Activated CD4-positive, alpha-beta memory T cell treated with anti-CD3 and anti-CD28 coated beads, Interleukin-2, amount 10 ng/mL, durations not matched to agents 7 days and 5 days (primary cell): ENCODE results near the gene GNRH2. TPM values are rescaled to one million over a fixed set of nuclear protein-coding genes. Genes with fewer than 3 reads are reported as not detected.

Source experiments
- total RNA-seq, 2 experiments: library from RNA; stranded (reverse); gene quantifications; one replicate each; pipeline ENCODE4 v1.2.3, GENCODE V29; 2021

Gene GNRH2
- total RNA-seq, 2 experiments from 2014 or later = 2.3 to 3.0 TPM

Other genes with a start within 250 kb of the GNRH2 start
- gene CPXM1, start 243.0 kb upstream of the GNRH2 start, total RNA-seq = under 1 TPM; 0.20 to 0.33 TPM
- not detected for gene C20orf141, start 228.6 kb upstream of the GNRH2 start, total RNA-seq
- gene TMEM239, start 227.3 kb upstream of the GNRH2 start, total RNA-seq = not detected
- gene PCED1A, start 203.0 kb upstream of the GNRH2 start, total RNA-seq = 10 to 100 TPM; 25.0 to 25.7 TPM
- gene VPS16, start 202.9 kb upstream of the GNRH2 start, total RNA-seq = 10 to 100 TPM; 49.7 to 53.0 TPM
- 10 to 100 TPM; 66.9 to 71.5 TPM for gene PTPRA, start 170.1 kb upstream of the GNRH2 start, total RNA-seq
- gene MRPS26, start 2.4 kb downstream of the GNRH2 start, total RNA-seq = 10 to 100 TPM; 33.7 to 35.3 TPM
- not detected for gene OXT, start 28.0 kb downstream of the GNRH2 start, total RNA-seq
- gene AVP, start 41.1 kb downstream of the GNRH2 start, total RNA-seq = not detected
- gene FASTKD5, start 116.2 kb downstream of the GNRH2 start, total RNA-seq = 10 to 100 TPM; 20.1 to 20.8 TPM
- 10 to 100 TPM in 1 of 2 experiments, 1 to 10 TPM in 1; 8.4 to 10.7 TPM for gene UBOX5, start 116.2 kb downstream of the GNRH2 start, total RNA-seq
- 1 to 10 TPM in 1 of 2 experiments, under 1 TPM in 1; 0.90 to 1.0 TPM for gene LZTS3, start 129.9 kb downstream of the GNRH2 start, total RNA-seq
- 10 to 100 TPM; 66.6 to 68.3 TPM for gene DDRGK1, start 161.1 kb downstream of the GNRH2 start, total RNA-seq
- 10 to 100 TPM; 42.3 to 49.2 TPM for gene ITPA, start 165.9 kb downstream of the GNRH2 start, total RNA-seq
- gene SLC4A11, start 195.6 kb downstream of the GNRH2 start, total RNA-seq = 1 to 10 TPM; 1.6 to 1.8 TPM